ENCODE measurements around the gene COL13A1. TPM values are rescaled to one million over a fixed set of nuclear protein-coding genes. Genes with fewer than 3 reads are reported as not detected.

COL13A1 gene
- total RNA-seq, 3 donors from 2014 or later: 0.66 to 0.80 (median 0.73) TPM

DNA sequence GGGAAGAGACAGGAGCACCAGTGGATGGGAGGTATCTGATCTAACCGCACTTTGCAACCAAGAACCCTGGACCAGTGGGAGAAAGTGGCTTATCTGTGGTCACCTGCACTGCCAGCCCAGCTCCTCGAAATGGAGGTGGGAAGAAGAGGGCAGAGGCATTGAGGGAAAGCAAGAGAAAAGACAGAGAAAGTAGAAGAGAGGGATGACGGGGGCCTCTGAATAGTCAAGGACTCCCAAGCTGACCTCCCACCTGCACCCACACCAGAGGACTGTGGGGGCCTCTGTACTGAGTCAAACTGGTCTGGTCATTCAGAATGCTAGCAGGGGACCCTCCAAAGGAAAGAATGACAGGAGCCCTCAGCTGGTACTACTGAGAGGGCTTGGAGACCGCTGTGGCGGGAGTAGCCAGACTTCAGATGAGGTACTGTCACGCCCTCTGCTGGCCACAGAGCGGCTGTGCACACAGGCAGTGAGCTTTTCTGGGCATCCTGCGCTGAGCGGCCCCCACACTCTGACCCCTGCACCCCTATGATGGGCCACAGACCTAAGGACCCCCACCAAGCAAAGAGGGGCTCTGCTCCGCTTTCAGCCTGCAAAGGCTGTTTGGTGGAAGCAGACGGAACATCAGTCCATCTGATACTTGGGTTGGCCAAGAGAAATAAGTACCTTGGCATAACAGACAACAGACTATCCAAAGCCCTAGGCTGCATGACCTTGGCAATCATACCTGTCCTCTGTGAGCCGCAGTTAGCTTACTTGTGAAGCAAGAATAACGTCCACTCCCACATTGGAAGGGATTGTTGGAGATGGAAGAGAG lies 112.9 kb downstream of the COL13A1 start:
- H3K4me1 ChIP-seq: peaks cover 4 to 14% of the 10 kb centered on the region in 2 donors
- peak; percentile 48 to 70 for DNase-seq (ENCODE audit: low spot score in 2 of 2)
- no peak overlapping the region for H3K27ac ChIP-seq
- H3K36me3 ChIP-seq: no peaks in the 10 kb centered on the region
- no peaks in the 10 kb centered on the region for H3K9me3 ChIP-seq
- TF ChIP-seq POLR2AphosphoS5 (IDR thresholded peaks at IDR 0.05) (no peak), POLR2A (IDR thresholded peaks at IDR 0.05) (no peak)
- TF ChIP-seq, protein P1, sequence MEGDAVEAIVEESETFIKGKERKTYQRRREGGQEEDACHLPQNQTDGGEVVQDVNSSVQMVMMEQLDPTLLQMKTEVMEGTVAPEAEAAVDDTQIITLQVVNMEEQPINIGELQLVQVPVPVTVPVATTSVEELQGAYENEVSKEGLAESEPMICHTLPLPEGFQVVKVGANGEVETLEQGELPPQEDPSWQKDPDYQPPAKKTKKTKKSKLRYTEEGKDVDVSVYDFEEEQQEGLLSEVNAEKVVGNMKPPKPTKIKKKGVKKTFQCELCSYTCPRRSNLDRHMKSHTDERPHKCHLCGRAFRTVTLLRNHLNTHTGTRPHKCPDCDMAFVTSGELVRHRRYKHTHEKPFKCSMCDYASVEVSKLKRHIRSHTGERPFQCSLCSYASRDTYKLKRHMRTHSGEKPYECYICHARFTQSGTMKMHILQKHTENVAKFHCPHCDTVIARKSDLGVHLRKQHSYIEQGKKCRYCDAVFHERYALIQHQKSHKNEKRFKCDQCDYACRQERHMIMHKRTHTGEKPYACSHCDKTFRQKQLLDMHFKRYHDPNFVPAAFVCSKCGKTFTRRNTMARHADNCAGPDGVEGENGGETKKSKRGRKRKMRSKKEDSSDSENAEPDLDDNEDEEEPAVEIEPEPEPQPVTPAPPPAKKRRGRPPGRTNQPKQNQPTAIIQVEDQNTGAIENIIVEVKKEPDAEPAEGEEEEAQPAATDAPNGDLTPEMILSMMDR (IDR thresholded peaks at IDR 0.05): peak; percentile 69 to 91 (median 77)
- intact Hi-C loops (cut with DNase I; ENCODE audit: low total_unique reads): no loop called here
- no peaks in the 10 kb centered on the region for H3K27me3 ChIP-seq
- no peak overlapping the region for H3K4me3 ChIP-seq

DNA sequence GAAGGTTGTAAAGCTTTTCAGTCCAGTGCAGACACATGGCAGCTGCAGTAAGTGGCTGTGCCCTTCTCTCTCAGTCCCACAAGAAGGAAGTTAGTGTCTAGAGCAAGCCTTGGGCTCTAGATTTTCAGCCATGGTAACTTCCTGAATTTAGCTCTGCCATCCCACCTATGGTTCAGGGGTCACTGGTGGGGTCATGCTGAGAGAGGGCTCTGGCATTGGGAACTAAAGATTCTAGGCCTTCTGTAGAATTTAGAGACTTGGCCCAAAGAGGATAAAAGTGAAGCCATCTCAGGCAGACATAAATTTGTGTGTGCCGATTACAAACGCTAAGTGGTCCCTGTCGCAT lies 113.5 kb downstream of the COL13A1 start:
- no peak for DNase-seq (ENCODE audit: low spot score in 2 of 2)
- no peak overlapping the region for H3K4me3 ChIP-seq
- intact Hi-C loops (cut with DNase I; ENCODE audit: low total_unique reads): no loop called here

DNA sequence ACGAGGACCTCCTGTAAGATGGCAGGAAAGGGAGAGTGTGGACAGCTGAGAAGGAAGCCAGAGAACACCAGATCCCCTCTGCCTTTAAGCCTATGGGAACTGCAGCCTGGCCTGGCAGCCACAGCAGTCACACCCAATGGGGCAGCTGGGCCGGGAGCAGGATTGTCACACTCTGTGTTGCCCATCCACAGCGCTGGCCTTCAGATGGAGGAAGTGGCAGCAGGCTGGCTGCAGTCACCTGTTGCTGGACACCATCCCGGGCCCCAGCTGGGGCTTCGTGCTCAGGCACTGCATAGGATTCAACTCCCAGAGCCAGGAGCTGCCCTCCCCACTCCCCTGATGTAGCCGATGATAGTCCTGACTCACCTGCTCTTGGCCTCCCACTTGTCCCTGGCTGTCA lies 114.4 kb downstream of the COL13A1 start:
- Histone ChIP-seq H3K27me3 (no peaks in the 10 kb centered on the region), H3K4me3 (no peak overlapping the region), H3K36me3 (no peaks in the 10 kb centered on the region), H3K4me1 (peaks cover 4 to 11% of the 10 kb centered on the region in 2 donors), H3K27ac (no peak overlapping the region), H3K9me3 (no peaks in the 10 kb centered on the region)
- no peak for DNase-seq (ENCODE audit: low spot score in 2 of 2)
- intact Hi-C loops (cut with DNase I; ENCODE audit: low total_unique reads): no loop called here
- TF ChIP-seq POLR2AphosphoS5 (IDR thresholded peaks at IDR 0.05) (no peak), POLR2A (IDR thresholded peaks at IDR 0.05) (no peak)
- TF ChIP-seq, protein P1 (IDR thresholded peaks at IDR 0.05): no peak

More for the DNA sequence above, 113.5 kb downstream of the COL13A1 start:
- Histone ChIP-seq H3K27me3 (no peaks in the 10 kb centered on the region), H3K4me1 (peaks cover 4 to 14% of the 10 kb centered on the region in 2 donors), H3K9me3 (no peaks in the 10 kb centered on the region), H3K36me3 (no peaks in the 10 kb centered on the region), H3K27ac (no peak overlapping the region)
- TF ChIP-seq POLR2A (IDR thresholded peaks at IDR 0.05) (no peak), POLR2AphosphoS5 (IDR thresholded peaks at IDR 0.05) (no peak)
- TF ChIP-seq, protein P1 (IDR thresholded peaks at IDR 0.05): no peak

DNA sequence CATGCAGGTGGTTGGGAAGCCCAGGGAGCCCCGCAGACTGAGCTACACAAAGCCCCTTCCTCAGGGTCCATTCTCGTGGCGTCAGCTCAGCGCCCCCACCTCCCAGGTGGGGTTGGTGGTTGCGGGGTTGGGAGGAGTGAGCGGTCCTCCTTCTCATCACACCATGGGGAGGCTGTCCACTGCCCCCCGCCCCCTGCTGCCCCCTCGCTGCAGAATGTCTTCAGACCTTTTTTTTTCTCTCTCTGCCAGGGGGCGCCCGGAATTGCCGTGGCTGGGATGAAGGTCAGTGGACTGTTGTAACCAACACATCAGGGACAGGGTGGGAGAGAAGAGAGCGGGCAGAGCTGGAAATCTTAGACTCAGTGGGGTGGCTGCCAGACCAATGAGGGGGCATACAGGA lies 116.3 kb downstream of the COL13A1 start:
- no peaks in the 10 kb centered on the region for H3K27me3 ChIP-seq

DNA sequence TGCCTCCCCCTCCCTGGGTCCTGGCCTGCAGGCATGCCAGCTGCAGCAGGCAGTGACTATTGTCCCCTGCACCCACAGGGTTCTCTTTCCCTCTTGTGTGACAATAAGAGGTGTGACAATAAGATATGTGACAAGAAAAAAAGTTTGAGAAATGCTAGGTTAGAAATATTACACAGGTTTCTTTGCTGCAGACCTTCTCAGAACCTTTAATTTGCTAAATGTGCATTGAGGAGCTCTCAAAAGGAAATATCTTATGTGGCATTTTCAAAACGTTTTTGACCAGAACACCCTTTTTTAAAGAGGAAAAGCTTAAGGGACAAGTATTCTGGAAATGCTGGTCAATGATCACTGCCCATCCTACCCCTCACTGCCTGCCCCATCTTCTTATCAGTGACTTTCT lies 117.5 kb downstream of the COL13A1 start:
- intact Hi-C loops (cut with DNase I; ENCODE audit: low total_unique reads): no loop called here
- TF ChIP-seq, protein P1 (IDR thresholded peaks at IDR 0.05): no peak
- Histone ChIP-seq H3K4me3 (no peak overlapping the region), H3K36me3 (no peaks in the 10 kb centered on the region), H3K9me3 (no peaks in the 10 kb centered on the region), H3K27me3 (no peaks in the 10 kb centered on the region), H3K27ac (no peak overlapping the region), H3K4me1 (no peaks in the 10 kb centered on the region)
- no peak for DNase-seq (ENCODE audit: low spot score in 2 of 2)

More for the DNA sequence above, 116.3 kb downstream of the COL13A1 start:
- Histone ChIP-seq H3K4me1 (peaks cover 0 to 1% of the 10 kb centered on the region in 2 donors), H3K9me3 (no peaks in the 10 kb centered on the region), H3K4me3 (no peak overlapping the region), H3K27ac (no peak overlapping the region), H3K36me3 (no peaks in the 10 kb centered on the region)
- DNase-seq (ENCODE audit: low spot score in 2 of 2): no peak
- TF ChIP-seq POLR2A (IDR thresholded peaks at IDR 0.05) (no peak), POLR2AphosphoS5 (IDR thresholded peaks at IDR 0.05) (no peak)
- TF ChIP-seq, protein P1 (IDR thresholded peaks at IDR 0.05): no peak
- intact Hi-C loops (cut with DNase I; ENCODE audit: low total_unique reads): no loop called here

Data from breast epithelium (tissue), 4 donors.